Sigmoid colon (tissue), 4 donors: ENCODE measurements around the gene NFATC2IP.

Experiments used
- EP300 ChIP-seq, 4 donors: sonication (generic); formaldehyde crosslinking; IDR thresholded peaks; one replicate each; pipeline ENCODE4 v1.6.1; 2017; ENCODE audit warnings: antibody characterized with exemption in 4 of 4
- POLR2A ChIP-seq, 2 donors: fragments of 450-650 bp; IDR thresholded peaks; one replicate each; pipeline ENCODE4 v1.6.1; 2016; ENCODE audit warnings: antibody characterized with exemption in 2 of 2, mild to moderate bottlenecking in 2 of 2, moderate library complexity in 2 of 2
- POLR2AphosphoS5 ChIP-seq, 4 donors: sonication (generic); formaldehyde crosslinking; IDR thresholded peaks; one replicate each; pipeline ENCODE4 v1.6.1; 2017; ENCODE audit warnings: antibody characterized with exemption in 4 of 4
- TF ChIP-seq, protein P1 (sequence below), 4 experiments: fragments of 450-650 bp in 3 of 4; fragments of 200-600 bp in 1 of 4; IDR thresholded peaks; one replicate each; pipeline ENCODE4 v1.5.1; 2016 to 2019; ENCODE audit warnings: antibody characterized with exemption in 4 of 4, mild to moderate bottlenecking in 3 of 4, moderate library complexity in 2 of 4

DNA sequence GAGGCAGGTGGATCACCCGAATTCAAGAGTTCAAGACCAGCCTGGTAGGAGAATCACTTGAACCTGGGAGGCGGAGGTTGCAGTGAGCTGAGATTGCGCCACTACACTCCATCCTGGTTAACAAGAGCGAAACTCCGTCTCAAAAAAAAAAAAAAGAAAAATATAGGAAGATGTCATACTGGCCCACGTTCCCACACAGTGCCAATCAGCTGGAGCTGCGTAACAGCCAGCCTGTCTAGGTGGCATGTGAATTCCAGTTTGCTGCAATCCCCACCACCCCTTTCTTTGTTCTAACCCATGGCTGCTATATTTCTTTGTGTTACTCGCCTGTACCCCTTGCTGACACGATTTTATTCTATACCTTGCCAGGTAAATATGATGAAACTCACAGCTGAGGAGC, 7.5 kb downstream of the NFATC2IP start:
- TF ChIP-seq POLR2A (IDR thresholded peaks at IDR 0.05) (no peak), EP300 (IDR thresholded peaks at IDR 0.05) (no peak), POLR2AphosphoS5 (IDR thresholded peaks at IDR 0.05) (no peak)
- TF ChIP-seq, protein P1, sequence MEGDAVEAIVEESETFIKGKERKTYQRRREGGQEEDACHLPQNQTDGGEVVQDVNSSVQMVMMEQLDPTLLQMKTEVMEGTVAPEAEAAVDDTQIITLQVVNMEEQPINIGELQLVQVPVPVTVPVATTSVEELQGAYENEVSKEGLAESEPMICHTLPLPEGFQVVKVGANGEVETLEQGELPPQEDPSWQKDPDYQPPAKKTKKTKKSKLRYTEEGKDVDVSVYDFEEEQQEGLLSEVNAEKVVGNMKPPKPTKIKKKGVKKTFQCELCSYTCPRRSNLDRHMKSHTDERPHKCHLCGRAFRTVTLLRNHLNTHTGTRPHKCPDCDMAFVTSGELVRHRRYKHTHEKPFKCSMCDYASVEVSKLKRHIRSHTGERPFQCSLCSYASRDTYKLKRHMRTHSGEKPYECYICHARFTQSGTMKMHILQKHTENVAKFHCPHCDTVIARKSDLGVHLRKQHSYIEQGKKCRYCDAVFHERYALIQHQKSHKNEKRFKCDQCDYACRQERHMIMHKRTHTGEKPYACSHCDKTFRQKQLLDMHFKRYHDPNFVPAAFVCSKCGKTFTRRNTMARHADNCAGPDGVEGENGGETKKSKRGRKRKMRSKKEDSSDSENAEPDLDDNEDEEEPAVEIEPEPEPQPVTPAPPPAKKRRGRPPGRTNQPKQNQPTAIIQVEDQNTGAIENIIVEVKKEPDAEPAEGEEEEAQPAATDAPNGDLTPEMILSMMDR (IDR thresholded peaks at IDR 0.05): no peak
